HG03469 (cell line): Measurements from ENCODE around the gene NAPSA.
A peak's percentile ranks its signal among the peaks of the same experiment; 100 is the strongest.
"Not testable (repeated sequence)": the region's sequence is repeated elsewhere in the genome, so short reads cannot be mapped to it uniquely, and the experiment has no call there.

Source experiments
- ATAC-seq: cut with Tn5 transposase; IDR thresholded peaks from one replicate; pipeline ENCODE4 v1.9.1; 2021; ENCODE audit warnings: mild to moderate bottlenecking, moderate library complexity, moderate number of reproducible peaks; ENCODE audit not compliant: unreplicated experiment

The NAPSA gene

GRCh38 chr19:50361290-50362029 is 4.0 kb downstream of the NAPSA start:
- no peak for ATAC-seq

- no peak for ATAC-seq
Observed at GRCh38 chr19:50359328-50359818, 6.1 kb downstream of the NAPSA start.

DNA sequence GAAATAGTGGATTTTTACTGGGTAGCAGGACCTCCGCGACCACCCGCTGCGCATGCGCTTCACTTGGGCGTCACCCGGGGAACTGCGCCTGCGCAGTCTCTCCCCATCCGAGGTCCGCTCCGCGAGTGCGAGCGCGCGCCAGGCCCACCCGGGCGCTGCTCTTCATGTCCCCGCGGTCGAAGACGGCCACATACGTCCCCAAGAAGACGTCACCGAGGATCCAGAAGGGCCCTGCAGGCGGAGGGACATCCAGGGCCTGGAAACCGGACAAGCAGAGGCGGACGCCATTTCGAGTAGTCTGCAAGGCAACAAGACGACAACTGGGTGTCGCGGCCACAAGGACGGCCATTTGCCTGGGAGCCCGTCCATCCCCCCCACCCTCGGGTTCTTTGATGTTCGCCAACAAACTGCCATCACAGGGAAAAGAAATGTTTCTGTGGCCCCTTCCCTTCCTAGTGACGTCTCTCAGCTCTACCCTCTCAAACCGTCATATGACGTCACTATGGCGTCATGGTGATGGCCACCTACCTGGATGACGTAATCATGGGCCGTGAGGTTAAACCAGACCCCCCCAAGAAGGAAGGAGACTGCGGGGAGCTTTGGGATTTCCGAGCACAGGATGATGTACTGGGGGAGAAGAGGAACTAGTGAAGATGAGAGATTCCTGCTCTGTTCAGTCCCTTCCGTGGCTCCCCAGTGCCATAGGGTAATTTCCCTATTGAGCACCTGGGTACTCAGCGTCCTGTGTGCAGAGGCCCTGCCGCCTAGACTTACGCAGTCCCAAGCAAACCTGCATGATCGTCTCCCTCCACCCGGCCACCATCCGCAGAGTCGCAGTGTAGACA is 6.7 kb downstream of the NAPSA start:
- ATAC-seq, result no peak

DNA sequence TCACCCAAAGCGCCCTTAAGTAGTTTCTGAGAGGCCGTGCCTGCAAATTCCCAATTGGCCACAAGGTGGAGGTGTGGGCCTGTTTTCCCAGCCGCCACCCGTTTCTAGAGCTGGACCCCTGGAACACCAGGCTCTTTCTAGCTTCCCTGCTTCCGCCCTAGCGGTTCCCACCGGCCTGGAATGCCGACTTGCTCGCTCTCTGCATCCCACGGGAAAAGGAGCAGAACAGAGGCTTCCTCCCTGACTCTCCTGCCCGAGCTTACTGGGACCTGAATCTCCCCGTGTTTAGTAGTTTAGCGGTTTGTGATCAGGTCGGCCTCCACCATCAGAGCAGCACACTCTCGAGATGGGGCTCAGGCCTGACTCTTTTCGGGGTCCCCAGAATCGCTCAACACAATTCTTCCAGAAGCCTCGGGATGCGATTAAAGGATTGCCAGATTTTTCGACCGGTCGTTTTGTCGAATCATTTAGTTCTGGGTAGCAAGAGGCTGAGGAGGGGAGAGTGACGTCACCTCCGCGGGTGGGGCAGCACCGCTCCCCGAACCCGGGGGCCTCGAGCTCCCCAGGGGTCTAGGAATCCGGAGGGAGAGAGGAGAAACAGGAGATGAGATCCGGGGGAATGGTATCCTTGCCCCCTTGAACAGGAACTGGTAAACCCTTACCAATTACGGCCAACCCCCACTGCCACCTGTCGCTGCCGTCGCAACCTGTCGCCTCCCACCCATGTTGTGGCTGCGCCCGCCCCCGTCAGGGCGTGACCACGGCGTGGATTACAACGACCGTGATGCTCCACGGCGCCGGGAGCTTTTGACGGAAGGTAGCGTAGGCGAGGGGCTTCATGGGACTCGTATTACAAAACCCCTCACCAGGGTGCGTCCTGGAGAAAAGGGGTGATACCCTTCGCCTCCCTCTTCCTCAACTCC is 8.0 kb downstream of the NAPSA start:
- ATAC-seq, result no peak

GRCh38 chr19:50356691-50357177 is 8.7 kb downstream of the NAPSA start:
- ATAC-seq, result no peak

DNA sequence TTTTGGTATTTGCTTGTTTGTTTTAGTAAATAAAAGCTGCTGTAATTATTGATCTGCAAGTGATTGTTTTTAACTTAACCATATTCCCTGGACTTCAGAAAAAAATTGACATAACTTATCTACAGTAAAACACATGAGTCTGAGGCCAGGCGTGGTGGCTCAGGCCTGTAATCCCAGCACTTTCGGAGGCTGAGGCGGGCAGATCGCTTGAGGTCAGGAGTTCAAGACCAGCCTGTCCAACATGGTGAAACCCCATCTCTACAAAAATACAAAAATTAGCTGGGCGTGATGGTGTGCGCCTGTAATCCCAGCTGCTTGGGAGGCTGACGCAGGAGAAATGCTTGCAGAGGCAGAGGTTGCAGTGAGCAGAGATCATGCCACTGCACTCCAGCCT is 12.0 kb downstream of the NAPSA start:
- not testable (repeated sequence) for ATAC-seq

- ATAC-seq, result no peak
Observed at GRCh38 chr19:50352242-50352641, 13.2 kb downstream of the NAPSA start.

DNA sequence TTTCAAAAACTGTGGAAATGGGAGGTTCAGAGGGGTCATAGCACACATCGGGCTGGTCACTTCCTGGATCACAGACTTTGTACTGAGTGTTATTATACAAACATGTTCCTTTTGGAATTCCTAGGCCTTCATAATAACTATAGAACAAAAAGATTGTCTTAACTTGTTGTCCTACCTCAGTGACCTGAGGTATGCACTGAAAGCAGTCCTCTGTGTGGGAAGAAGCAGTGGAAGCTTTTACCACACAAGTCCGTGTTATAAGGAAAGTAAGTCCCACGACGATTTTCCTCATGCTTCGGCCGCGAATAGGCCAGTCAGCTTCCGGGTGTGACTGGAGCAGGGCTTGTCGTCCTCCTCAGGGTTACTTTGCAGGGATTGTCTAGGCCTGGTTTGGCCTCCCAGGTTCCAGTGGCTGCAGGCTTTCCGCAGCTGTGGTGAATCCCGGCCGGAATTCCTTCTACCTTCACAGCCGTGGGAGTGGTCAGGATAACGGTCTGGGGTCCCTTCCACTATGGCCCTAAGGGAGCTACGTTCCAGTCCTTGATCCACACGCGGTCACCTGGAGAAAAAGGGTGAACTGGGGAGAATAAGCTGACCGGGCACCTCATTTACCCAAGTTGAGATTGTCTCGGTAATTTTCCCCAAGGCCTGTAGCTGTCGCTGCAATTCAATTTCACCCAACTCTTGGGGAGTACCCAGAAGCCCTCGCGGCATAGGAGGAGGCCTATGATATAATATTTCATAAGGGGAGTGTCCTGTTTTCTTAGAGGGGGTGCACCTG is 16.0 kb downstream of the NAPSA start:
- ATAC-seq, result no peak

- ATAC-seq, result not testable (repeated sequence)
Observed at GRCh38 chr19:50347089-50347581, 18.3 kb downstream of the NAPSA start.

DNA sequence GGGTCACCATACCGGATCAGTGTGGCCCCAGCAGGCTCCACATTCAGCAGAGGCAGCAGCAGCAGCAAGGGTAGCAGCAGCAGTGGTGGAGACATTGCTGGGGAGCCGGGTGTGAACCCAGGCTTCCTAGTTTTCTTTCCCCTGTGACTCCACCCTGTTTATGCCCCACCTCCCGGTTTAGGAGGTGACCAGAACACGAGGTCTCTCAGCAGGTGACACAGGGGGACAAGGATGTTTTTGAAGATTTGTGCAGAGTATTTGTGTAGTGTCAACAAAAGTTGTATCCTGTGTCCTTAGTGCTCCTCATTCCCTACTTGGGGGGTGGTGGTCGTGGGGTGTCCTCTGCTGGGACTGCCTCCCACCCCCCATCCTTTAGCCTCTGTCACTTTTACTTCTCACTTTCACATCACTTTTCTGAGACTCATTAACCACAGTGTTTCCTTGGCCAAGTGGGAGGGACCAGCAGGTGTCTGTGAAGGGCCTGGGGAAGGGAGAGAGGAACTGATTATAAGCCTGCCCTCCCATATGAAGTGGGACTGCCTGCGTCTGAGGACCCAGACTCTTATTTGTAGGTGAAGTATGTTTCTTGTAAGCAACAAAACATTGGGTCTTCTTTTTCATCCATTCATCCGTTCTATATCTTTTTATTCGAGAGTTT is 20.6 kb downstream of the NAPSA start:
- ATAC-seq, result peak; percentile 31

DNA sequence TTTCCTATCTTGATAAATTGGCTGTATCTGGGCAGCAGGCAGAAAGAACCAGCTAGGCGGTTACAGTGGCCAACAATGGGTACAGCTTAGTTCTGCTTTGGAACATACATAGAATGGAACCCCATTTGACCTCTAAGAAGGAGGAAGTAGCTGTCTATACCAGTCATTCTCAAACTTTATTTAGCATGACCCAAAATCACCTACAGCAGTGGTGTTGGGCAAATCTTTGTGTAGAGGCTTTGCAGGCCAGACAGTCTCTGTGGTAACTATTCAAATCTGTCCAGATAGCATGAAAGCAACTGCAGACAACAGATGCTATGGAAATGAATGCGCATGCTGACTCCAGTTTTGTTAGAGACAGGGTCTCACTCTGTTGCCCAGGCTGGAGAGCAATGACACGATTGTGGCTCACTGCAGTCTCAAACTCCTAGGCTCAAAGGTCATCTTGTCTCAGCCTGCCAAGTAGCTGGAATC is 24.3 kb downstream of the NAPSA start:
- ATAC-seq, result peak; percentile 40

- ATAC-seq, result no peak
Observed at GRCh38 chr19:50340331-50340730, 25.1 kb downstream of the NAPSA start.

DNA sequence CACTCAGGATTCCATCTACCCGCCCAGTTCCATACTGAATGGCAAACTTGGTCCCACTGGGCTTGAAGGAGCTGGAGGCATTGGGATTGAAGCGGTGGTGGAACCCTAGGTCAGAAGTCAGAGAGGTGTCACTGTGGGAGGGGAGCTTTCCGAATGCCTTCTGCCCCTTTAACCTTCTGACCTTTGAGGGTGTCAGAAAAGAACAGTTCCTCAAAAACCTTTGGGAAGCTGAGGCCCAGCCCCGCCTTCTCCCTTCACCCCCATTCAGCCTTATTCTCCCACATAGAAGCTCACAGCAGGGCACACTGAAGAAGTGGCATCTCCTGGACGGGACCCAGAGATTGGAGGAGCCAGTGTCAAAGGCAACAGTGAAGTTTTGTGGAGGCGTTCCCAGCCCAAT is 28.4 kb downstream of the NAPSA start:
- not testable (repeated sequence) for ATAC-seq

- ATAC-seq, result no peak
Observed at GRCh38 chr19:50334741-50335421, 30.6 kb downstream of the NAPSA start.

- peak; percentile 17 for ATAC-seq
Observed at GRCh38 chr19:50333737-50334617, 31.5 kb downstream of the NAPSA start.

GRCh38 chr19:50333235-50333736 is 32.2 kb downstream of the NAPSA start:
- peak; percentile 33 for ATAC-seq
